SU-DHL-6 (cell line): Measurements from ENCODE around the gene TIGD4.

Source experiments
- H2AFZ ChIP-seq: fragments of 200-600 bp; sonication (generic); 2 replicates; pipeline ENCODE4 v1.6.1; 2014; ENCODE audit warnings: low read depth, mild to moderate bottlenecking, moderate library complexity, mixed read lengths, antibody characterized with exemption, low read length; ENCODE audit not compliant: severe bottlenecking
- H3F3A ChIP-seq: fragments of 200-600 bp; shearing (Covaris generic); 2 replicates; pipeline ENCODE4 v1.6.0; 2016; ENCODE audit warnings: antibody characterized with exemption, mild to moderate bottlenecking; ENCODE audit not compliant: insufficient read depth
- H3K27ac ChIP-seq: fragments of 200-600 bp; sonication (generic); 2 replicates; pipeline ENCODE4 v1.5.1; 2016; ENCODE audit warnings: low read depth, mild to moderate bottlenecking, low read length, moderate library complexity, mixed read lengths
- H3K27me3 ChIP-seq: fragments of 200-600 bp; sonication (generic), shearing (Covaris generic); 2 replicates; pipeline ENCODE4 v1.6.0; 2014; ENCODE audit warnings: mild to moderate bottlenecking, low read length
- H3K36me3 ChIP-seq: fragments of 200-600 bp; sonication (generic); 2 replicates; pipeline ENCODE4 v1.6.1; 2014; ENCODE audit warnings: mild to moderate bottlenecking, low read length, mixed read lengths
- H3K4me2 ChIP-seq: fragments of 300-600, 200-600 bp; shearing (Covaris generic), sonication (generic); 2 replicates; pipeline ENCODE4 v1.6.0; 2014; ENCODE audit warnings: low read length, low read depth, mild to moderate bottlenecking; ENCODE audit not compliant: poor library complexity, severe bottlenecking
- H3K4me3 ChIP-seq: fragments of 200-600 bp; sonication (generic); 2 replicates; pipeline ENCODE4 v1.5.1; 2014; ENCODE audit warnings: antibody characterized with exemption, low read length, mild to moderate bottlenecking, mixed read lengths; ENCODE audit not compliant: insufficient read depth, poor library complexity, severe bottlenecking
- H3K79me2 ChIP-seq: fragments of 200-600 bp; sonication (generic); 2 replicates; pipeline ENCODE4 v1.6.1; 2014; ENCODE audit warnings: mild to moderate bottlenecking, low read length, moderate library complexity; ENCODE audit not compliant: insufficient read depth
- H3K9ac ChIP-seq: fragments of 200-600 bp; sonication (generic); 2 replicates; pipeline ENCODE4 v1.7.0; 2014; ENCODE audit warnings: mild to moderate bottlenecking, low read length
- H3K9me2 ChIP-seq: fragments of 200-600 bp; sonication (generic); replicated peaks from 2 replicates; pipeline ENCODE4 v1.6.1; 2014; ENCODE audit warnings: low read length; ENCODE audit not compliant: insufficient read depth
- H3K9me3 ChIP-seq: fragments of 200-600 bp; sonication (generic); 2 replicates; pipeline ENCODE4 v1.6.1; 2014; ENCODE audit warnings: low read length, mixed read lengths; ENCODE audit not compliant: insufficient read depth
- H4K20me1 ChIP-seq: fragments of 200-600 bp; sonication (generic); 2 replicates; pipeline ENCODE4 v1.6.1; 2014; ENCODE audit warnings: low read depth, mild to moderate bottlenecking, antibody characterized with exemption, low read length, moderate library complexity, mixed read lengths
- EZH2phosphoT487 ChIP-seq: fragments of 200-600 bp; sonication (generic), shearing (Covaris generic); conservative IDR thresholded peaks from 2 replicates; pipeline ENCODE4 v1.6.1; 2018; ENCODE audit warnings: mild to moderate bottlenecking, antibody characterized with exemption, low read length, moderate library complexity, mixed read lengths
- TF ChIP-seq, protein P1 (sequence below): fragments of 200-600 bp; sonication (generic); IDR thresholded peaks from one replicate; pipeline ENCODE4 v1.5.1; 2017; ENCODE audit warnings: antibody characterized with exemption, mild to moderate bottlenecking, low read length, moderate library complexity; ENCODE audit not compliant: insufficient read depth, poor library complexity, severe bottlenecking

TIGD4 gene

DNA sequence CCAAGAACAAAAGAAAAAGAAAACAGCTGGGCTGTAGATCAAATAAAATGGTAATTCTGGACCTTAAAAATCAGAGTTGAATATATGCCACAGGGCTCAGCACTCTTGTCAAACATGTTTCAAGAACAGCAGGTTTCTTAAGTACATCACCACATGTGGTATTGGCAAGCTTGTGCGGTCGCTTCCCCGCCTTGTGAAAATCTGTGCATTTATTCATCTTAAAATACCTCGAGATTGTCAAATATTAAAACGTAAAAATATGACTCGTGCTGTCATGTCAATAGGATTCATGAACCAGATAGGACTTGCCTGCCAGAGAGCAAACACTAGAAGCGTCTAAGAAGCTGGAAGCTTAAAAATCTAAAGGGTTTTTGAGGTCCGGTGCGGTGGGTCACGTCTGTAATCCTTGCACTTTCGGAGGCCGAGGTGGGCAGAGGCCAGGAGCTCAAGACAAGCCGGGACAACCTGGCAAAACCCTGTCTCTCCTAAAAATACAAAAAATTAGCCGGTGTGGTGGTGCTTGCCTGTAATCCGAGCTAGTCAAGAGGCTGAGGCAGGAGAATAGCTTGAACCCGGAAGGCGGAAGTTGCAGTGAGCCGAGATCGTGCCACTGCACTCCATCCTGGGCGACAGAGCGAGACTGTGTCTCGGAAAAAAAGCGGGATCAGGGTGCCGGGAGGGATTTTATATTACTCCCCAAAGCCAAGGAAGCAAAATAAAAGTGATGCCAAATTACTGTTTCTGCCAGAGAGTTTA is 59.6 kb downstream of the TIGD4 start:
- H3K4me3 ChIP-seq: no peak overlapping the region
- no peaks in the 10 kb centered on the region for H3K27me3 ChIP-seq
- H3K36me3 ChIP-seq: 0 out of 2 replicates have a peak, but pooled peaks cover 4% of the 10 kb centered on the region
- no peak overlapping the region for H3K9ac ChIP-seq
- H3K9me3 ChIP-seq: peaks cover 3% of the 10 kb centered on the region; the same call in 1 of the 2 replicates
- H3K4me2 ChIP-seq: no peak overlapping the region
- no peaks in the 10 kb centered on the region for H4K20me1 ChIP-seq
- no peaks in the 10 kb centered on the region for H3F3A ChIP-seq
- H3K27ac ChIP-seq: no peak overlapping the region
- H2AFZ ChIP-seq: no peak overlapping the region
- no peaks in the 10 kb centered on the region for H3K9me2 ChIP-seq
- TF ChIP-seq, protein P1, sequence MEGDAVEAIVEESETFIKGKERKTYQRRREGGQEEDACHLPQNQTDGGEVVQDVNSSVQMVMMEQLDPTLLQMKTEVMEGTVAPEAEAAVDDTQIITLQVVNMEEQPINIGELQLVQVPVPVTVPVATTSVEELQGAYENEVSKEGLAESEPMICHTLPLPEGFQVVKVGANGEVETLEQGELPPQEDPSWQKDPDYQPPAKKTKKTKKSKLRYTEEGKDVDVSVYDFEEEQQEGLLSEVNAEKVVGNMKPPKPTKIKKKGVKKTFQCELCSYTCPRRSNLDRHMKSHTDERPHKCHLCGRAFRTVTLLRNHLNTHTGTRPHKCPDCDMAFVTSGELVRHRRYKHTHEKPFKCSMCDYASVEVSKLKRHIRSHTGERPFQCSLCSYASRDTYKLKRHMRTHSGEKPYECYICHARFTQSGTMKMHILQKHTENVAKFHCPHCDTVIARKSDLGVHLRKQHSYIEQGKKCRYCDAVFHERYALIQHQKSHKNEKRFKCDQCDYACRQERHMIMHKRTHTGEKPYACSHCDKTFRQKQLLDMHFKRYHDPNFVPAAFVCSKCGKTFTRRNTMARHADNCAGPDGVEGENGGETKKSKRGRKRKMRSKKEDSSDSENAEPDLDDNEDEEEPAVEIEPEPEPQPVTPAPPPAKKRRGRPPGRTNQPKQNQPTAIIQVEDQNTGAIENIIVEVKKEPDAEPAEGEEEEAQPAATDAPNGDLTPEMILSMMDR: no peak
- no peak for TF ChIP-seq EZH2phosphoT487
- H3K79me2 ChIP-seq: no peaks in the 10 kb centered on the region
